PC-3 (cell line): ENCODE data around the gene FAXDC2.

Experiments
- CTCF ChIP-seq: fragments of 300-600 bp; sonication (generic); conservative IDR thresholded peaks from 2 replicates; pipeline ENCODE4 v1.5.1; 2017; ENCODE audit warnings: antibody characterized with exemption, low read depth, mild to moderate bottlenecking, low read length
- EZH2 ChIP-seq: fragments of 300-600 bp; sonication (generic); IDR thresholded peaks from one replicate; pipeline ENCODE4 v1.6.1; 2017; ENCODE audit warnings: antibody characterized with exemption, mild to moderate bottlenecking, low read length; ENCODE audit not compliant: unreplicated experiment

- TF ChIP-seq CTCF (no peak), EZH2 (no peak)
These were observed 46.3 kb upstream of the FAXDC2 start for GRCh38 chr5:154896562-154897165.
